HG02678 (cell line): Measurements from ENCODE around the gene VEZF1.

Experiments used
- ATAC-seq: cut with Tn5 transposase; IDR thresholded peaks from one replicate; pipeline ENCODE4 v1.9.1; 2021; ENCODE audit warnings: mild to moderate bottlenecking, moderate library complexity; ENCODE audit not compliant: unreplicated experiment

VEZF1 gene

GRCh38 chr17:57954397-57955182 is 33.5 kb downstream of the VEZF1 start:
- ATAC-seq: no peak

- ATAC-seq: no peak
These were observed 34.2 kb downstream of the VEZF1 start for GRCh38 chr17:57953705-57954396.

GRCh38 chr17:57953219-57953618 is 34.8 kb downstream of the VEZF1 start:
- no peak for ATAC-seq

GRCh38 chr17:57949649-57950048 is 38.4 kb downstream of the VEZF1 start:
- ATAC-seq: no peak

- no peak for ATAC-seq
These were observed 39.3 kb downstream of the VEZF1 start for GRCh38 chr17:57948555-57949420.

- no peak for ATAC-seq
These were observed 39.9 kb downstream of the VEZF1 start for GRCh38 chr17:57948169-57948554.

- no peak for ATAC-seq
These were observed 40.7 kb downstream of the VEZF1 start for GRCh38 chr17:57947369-57947768.

GRCh38 chr17:57946798-57947358 is 41.2 kb downstream of the VEZF1 start:
- peak; percentile 92 for ATAC-seq

GRCh38 chr17:57945996-57946797 is 41.9 kb downstream of the VEZF1 start:
- peak; percentile 24 for ATAC-seq

- no peak for ATAC-seq
These were observed 43.1 kb downstream of the VEZF1 start for GRCh38 chr17:57944908-57945307.

- ATAC-seq: no peak
These were observed 44.4 kb downstream of the VEZF1 start for GRCh38 chr17:57943645-57944044.

- ATAC-seq: no peak
These were observed 44.9 kb downstream of the VEZF1 start for GRCh38 chr17:57943140-57943539.

- ATAC-seq: no peak
These were observed 46.4 kb downstream of the VEZF1 start for GRCh38 chr17:57941384-57942370.

GRCh38 chr17:57940653-57941329 is 47.3 kb downstream of the VEZF1 start:
- ATAC-seq: no peak

GRCh38 chr17:57940231-57940630 is 47.8 kb downstream of the VEZF1 start:
- ATAC-seq: no peak

- ATAC-seq: peak; percentile 85
These were observed 48.3 kb downstream of the VEZF1 start for GRCh38 chr17:57939797-57940196.

GRCh38 chr17:57938061-57938502 is 50.0 kb downstream of the VEZF1 start:
- no peak for ATAC-seq

- no peak for ATAC-seq
These were observed 50.6 kb downstream of the VEZF1 start for GRCh38 chr17:57937492-57937891.
